Measurements from ENCODE around the gene ACO2.
A peak's percentile ranks its signal among the peaks of the same experiment; 100 is the strongest.

Gene ACO2

DNA sequence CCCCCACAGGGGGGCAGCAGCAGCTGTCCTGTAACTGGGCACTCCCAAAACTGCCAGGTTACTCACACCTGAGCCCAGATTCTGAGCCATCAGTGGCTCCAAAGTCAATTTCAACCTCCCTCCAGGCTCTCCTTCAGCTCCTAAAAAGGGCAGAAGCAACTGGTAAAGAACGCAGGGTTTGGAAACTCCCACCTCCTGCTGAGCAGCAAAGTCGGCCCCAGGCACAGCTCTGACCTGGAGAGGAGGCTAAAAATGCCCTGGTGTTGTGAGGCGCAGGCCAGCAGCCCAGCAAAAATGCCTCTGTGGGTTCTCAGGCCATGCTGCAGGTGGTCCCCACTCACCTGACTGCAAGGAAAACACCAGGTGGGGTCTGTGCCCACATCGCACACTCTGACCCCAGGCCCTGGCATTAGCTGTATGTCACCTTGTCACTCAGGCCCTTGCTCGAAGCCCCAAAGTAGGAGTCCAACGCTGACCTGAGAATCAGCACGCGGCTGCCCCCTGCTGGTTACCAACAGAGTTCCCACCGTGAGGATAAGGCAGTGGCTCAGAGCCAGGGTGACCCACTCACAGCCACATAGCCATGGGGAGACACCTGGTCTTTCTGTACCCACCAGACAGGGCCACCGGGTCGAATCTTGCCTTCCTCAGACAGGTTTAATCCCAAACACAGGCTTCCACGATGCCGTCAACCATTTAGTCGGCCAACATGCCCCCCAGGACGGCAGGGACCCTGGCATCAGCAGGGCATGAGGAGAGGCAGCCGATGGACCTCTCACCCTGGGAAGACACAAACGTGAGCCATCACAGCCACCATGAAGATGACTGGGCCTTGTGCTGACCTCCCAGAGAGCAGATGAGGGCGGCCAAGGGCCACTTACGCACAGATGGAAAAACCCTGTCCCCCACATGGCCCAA, 64.2 kb downstream of the ACO2 start:
- H3K27me3 Mint-ChIP-seq (ENCODE audit: low read depth) = no peaks in the 10 kb centered on the region
- H3K4me3 Mint-ChIP-seq = no peak overlapping the region
- no peaks in the 10 kb centered on the region for H3K9me3 Mint-ChIP-seq
- no peak overlapping the region for H3K27ac Mint-ChIP-seq
- peaks cover 1% of the 10 kb centered on the region for H3K4me1 Mint-ChIP-seq (ENCODE audit: low read depth)
- H3K36me3 Mint-ChIP-seq (ENCODE audit: low read depth) = peaks cover 18% of the 10 kb centered on the region

- Mint-ChIP-seq H3K27ac (no peak overlapping the region), H3K9me3 (no peaks in the 10 kb centered on the region), H3K4me3 (no peak overlapping the region), H3K36me3 (ENCODE audit: low read depth) (peaks cover 8% of the 10 kb centered on the region), H3K27me3 (ENCODE audit: low read depth) (no peaks in the 10 kb centered on the region), H3K4me1 (ENCODE audit: low read depth) (no peaks in the 10 kb centered on the region)
These were observed 65.3 kb downstream of the ACO2 start for GRCh38 chr22:41534219-41534618.

DNA sequence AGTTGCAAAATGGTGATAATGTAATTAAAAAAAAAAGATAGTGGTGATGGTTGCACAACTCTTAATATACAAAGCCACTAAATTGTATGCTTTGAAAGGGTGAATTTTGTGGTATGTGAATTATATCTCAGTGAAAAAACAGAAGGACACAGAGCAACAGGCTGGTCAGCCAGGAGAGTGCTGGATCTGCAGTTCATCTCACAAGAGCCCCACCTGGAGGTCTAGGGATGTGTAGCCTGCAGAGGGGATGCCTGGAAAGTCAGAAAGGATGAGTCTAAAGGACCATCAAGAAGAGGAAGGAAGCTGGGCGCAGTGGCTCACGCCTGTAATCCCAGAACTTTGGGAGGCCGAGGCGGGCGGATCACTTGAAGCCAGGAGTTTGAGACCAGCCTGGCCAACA, 66.3 kb downstream of the ACO2 start:
- H3K4me3 Mint-ChIP-seq = no peak overlapping the region
- no peaks in the 10 kb centered on the region for H3K4me1 Mint-ChIP-seq (ENCODE audit: low read depth)
- H3K36me3 Mint-ChIP-seq (ENCODE audit: low read depth) = peaks cover 8% of the 10 kb centered on the region
- no peak overlapping the region for H3K27ac Mint-ChIP-seq
- no peaks in the 10 kb centered on the region for H3K9me3 Mint-ChIP-seq
- no peaks in the 10 kb centered on the region for H3K27me3 Mint-ChIP-seq (ENCODE audit: low read depth)

DNA sequence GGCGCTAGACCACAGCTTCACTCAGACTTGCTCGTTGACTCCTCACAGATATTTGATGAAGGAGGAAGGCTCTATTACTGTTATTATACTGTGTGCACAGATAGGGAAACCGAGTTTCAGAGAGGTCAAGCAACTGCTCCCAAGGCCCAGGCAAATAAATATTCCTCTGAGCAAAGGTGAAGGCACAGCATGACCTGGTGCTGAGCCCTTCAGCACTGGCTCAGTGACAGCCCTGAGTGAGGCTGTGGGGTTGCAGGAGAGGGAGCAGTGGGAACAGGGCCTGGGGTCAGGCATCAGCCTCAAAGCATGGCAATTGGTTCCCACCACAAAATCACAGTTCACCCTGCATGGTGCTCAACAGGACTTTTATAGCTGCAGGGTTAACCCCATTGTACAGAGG, 68.3 kb downstream of the ACO2 start:
- Mint-ChIP-seq H3K4me1 (ENCODE audit: low read depth) (peaks cover 6% of the 10 kb centered on the region), H3K27me3 (ENCODE audit: low read depth) (no peaks in the 10 kb centered on the region), H3K27ac (no peak overlapping the region), H3K4me3 (no peak overlapping the region), H3K9me3 (no peaks in the 10 kb centered on the region), H3K36me3 (ENCODE audit: low read depth) (peaks cover 5% of the 10 kb centered on the region)

DNA sequence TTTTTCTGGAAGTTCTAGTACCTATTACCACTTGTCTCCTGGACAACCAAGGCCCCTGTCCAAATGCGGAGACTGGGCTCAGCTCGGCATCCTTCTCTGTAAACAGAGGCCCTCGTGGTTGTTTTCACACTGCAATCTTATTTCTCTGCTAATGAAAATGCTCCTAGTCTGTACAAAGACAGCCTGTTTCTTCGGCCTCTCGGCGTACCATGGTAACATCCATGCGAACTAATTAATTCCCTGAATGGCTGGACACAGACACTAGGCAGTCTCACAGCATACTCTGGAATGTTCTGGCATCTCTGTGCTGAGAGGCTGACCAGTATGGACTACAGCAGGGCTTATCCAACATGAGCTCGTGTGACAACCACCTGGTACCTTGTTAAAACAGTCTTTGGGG, 69.7 kb downstream of the ACO2 start:
- peaks cover 15% of the 10 kb centered on the region for H3K4me1 Mint-ChIP-seq (ENCODE audit: low read depth)
- H3K27me3 Mint-ChIP-seq (ENCODE audit: low read depth) = no peaks in the 10 kb centered on the region
- no peak overlapping the region for H3K27ac Mint-ChIP-seq
- H3K9me3 Mint-ChIP-seq = no peaks in the 10 kb centered on the region
- H3K36me3 Mint-ChIP-seq (ENCODE audit: low read depth) = peaks cover 5% of the 10 kb centered on the region
- no peak overlapping the region for H3K4me3 Mint-ChIP-seq

DNA sequence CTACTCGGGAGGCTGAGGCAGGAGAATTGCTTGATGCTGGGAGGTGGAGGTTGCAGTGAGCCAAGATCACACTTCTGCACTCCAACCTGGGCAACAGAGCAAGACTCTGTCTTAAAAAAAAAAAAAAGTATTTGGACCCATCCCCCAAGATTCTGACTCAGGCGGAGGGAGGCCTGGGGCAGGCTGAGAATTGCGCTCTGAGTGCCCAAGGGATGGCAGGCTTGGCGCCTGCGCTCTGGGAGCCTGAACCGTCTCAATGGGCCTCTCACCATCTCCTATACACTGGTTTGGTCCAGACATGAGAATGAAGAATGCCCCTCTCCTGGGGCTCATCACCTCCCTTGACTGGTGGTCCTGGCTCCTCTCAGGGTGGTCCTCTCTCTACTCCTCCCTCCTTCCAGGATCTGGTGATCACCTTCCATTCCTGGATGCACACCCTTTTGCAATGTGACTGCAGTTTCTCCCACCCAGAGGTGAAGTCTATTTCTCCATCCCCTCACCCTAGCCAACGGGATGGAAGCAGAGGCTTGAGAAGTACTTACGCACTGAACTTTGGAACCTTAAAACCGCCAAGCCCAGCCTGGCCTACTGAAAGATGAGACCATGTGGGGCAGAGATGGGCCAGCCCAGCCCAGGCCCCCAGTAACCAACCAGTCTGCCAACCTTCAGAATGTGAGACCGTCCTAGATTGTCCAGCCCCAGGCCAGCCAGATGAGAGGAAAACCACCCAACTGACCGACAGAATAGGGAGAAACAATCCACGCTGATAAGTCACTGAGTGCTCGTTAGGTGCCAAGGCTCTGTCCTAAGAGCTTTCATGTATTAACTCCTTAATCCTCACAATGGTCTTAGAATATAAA, 70.5 kb downstream of the ACO2 start:
- Mint-ChIP-seq H3K27me3 (ENCODE audit: low read depth) (no peaks in the 10 kb centered on the region), H3K4me1 (ENCODE audit: low read depth) (peaks cover 15% of the 10 kb centered on the region), H3K27ac (no peak overlapping the region), H3K4me3 (no peak overlapping the region), H3K9me3 (no peaks in the 10 kb centered on the region), H3K36me3 (ENCODE audit: low read depth) (peaks cover 5% of the 10 kb centered on the region)

DNA sequence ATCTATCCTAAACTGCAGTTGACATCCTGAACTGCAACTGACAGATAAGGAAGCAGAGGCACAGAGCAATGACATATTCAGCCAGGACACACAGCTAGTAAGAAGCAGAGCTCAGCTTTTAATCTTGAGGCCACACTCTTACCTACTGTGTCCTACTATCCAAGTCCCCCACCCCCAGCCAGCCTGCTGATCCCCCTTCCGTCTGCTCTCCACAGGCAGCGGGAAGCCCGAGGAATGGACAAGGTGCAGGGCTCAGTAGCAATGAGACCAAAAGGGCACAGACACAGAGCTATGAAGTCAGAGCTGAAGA, 71.0 kb downstream of the ACO2 start:
- no peak overlapping the region for H3K27ac Mint-ChIP-seq
- peaks cover 21% of the 10 kb centered on the region for H3K4me1 Mint-ChIP-seq (ENCODE audit: low read depth)
- no peaks in the 10 kb centered on the region for H3K9me3 Mint-ChIP-seq
- H3K27me3 Mint-ChIP-seq (ENCODE audit: low read depth) = no peaks in the 10 kb centered on the region
- peaks cover 5% of the 10 kb centered on the region for H3K36me3 Mint-ChIP-seq (ENCODE audit: low read depth)
- H3K4me3 Mint-ChIP-seq = no peak overlapping the region

DNA sequence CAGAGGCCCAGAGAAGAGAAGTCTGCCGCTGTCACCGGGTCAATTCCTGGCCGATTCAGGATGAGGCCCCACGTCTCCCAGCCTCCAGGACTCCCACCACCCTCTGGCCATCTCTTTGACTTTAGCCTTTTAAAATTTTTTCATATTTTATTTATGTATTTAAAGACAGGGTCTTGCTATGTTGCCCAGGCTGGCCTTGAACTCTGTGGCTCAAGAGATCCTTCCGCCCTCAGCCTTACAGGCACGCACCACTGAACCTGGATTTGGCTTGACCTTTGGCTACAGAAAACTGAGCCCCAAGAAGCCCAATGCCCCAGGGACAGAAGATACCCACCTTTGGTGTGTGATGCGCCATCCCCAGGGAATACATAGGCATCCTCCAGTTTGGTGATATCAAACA, 71.4 kb downstream of the ACO2 start:
- Mint-ChIP-seq H3K27me3 (ENCODE audit: low read depth) (no peaks in the 10 kb centered on the region), H3K4me3 (no peak overlapping the region), H3K9me3 (no peaks in the 10 kb centered on the region), H3K4me1 (ENCODE audit: low read depth) (peaks cover 22% of the 10 kb centered on the region), H3K36me3 (ENCODE audit: low read depth) (peaks cover 2% of the 10 kb centered on the region), H3K27ac (no peak overlapping the region)

DNA sequence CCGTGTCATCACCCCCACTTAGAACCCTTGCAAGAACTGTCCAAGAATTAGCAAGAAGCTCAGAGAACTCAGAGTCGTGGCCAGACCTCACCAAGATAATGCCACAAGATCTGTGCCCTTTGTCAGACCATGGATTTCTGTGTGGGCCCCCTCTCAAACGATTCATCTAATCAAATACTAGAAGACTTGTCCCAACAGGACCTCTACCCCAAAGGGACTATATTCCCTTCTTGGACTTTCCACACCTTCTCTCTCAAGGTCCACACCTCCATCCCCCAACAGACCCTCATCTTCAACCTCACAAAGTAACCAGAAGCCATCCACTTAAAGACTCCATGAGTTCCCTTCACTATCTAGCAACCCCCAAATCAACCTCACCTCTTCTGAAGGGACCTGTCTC, 72.6 kb downstream of the ACO2 start:
- Mint-ChIP-seq H3K27ac (no peak overlapping the region), H3K4me1 (ENCODE audit: low read depth) (peaks cover 22% of the 10 kb centered on the region), H3K36me3 (ENCODE audit: low read depth) (peaks cover 2% of the 10 kb centered on the region), H3K9me3 (no peaks in the 10 kb centered on the region), H3K27me3 (ENCODE audit: low read depth) (no peaks in the 10 kb centered on the region), H3K4me3 (no peak overlapping the region)

DNA sequence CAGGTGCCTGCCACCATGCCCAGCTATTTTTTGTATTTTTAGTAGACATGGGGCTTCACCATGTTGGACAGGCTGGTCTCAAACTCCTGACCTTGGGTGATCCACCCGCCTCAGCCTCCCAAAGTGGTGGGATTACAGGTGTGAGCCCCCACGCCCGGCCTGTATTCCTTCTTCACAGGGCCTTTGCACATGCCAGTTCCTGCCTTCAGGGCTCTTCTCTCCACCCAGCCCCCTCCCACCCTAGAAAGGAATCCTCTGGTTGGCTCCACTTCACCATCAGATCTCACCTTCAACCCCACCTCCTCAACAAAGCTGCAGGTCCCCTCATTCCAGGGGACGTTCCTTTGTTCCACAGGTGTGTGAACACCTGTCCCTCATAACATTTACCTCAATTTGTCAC, 73.3 kb downstream of the ACO2 start:
- H3K36me3 Mint-ChIP-seq (ENCODE audit: low read depth) = peaks cover 2% of the 10 kb centered on the region
- H3K4me1 Mint-ChIP-seq (ENCODE audit: low read depth) = peaks cover 22% of the 10 kb centered on the region
- H3K27ac Mint-ChIP-seq = no peak overlapping the region
- no peaks in the 10 kb centered on the region for H3K27me3 Mint-ChIP-seq (ENCODE audit: low read depth)
- no peaks in the 10 kb centered on the region for H3K9me3 Mint-ChIP-seq
- peak overlapping the region; percentile 88 for H3K4me3 Mint-ChIP-seq

DNA sequence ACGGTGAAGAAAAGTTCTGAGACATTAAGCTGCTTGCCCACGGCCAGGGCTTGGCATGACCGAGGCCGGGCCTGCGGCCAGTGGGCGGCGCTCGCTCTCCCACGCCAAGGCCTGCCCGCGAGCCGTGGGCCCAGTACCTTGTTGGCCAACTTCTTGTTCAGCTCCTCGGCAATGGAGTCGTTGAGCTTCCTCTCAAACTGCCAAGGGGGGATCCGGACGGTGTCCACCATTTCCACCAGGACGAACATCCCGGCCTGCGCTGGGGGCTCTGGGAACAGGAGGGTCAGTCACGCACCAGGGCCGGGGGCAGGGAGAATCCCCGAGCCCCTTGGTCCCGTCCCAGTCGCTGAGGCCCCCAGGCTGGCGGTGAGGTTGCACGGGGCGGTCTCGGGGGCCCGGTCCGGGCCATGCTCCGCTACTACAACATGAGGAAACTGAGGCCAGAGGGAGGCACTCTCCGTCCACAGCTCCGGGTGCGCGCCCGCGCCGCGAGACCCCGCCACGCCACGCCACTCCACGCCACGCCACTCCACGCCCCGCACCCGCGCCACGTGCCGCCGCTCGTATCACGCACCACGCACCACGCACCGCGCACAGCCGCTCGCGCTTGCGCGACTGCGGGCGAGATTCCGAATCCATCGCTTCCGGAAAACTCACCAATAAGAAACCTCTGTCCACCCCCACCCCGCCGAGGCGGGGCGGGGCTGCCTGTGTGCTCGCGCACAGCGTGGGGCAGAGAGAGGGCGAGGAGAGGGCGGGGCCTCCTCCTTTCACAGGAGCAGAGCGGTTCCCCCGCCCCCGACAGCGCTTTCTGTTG, 75.1 kb downstream of the ACO2 start, which contains the start of gene POLR3H:
POLR3H (minus strand) TSS at position 617 of the 817 bp plus-strand sequence; CDS start at position 248, 369 bp downstream.
- peak within 1 kb of the TSS; percentile 88 for H3K4me3 Mint-ChIP-seq
- H3K36me3 Mint-ChIP-seq (ENCODE audit: low read depth) = peaks cover 2% of the 10 kb centered on the region
- peak within 1 kb of the TSS; percentile 80 for H3K27ac Mint-ChIP-seq
- H3K9me3 Mint-ChIP-seq = no peaks in the 10 kb centered on the region
- no peaks in the 10 kb centered on the region for H3K27me3 Mint-ChIP-seq (ENCODE audit: low read depth)
- peaks cover 22% of the 10 kb centered on the region for H3K4me1 Mint-ChIP-seq (ENCODE audit: low read depth)

DNA sequence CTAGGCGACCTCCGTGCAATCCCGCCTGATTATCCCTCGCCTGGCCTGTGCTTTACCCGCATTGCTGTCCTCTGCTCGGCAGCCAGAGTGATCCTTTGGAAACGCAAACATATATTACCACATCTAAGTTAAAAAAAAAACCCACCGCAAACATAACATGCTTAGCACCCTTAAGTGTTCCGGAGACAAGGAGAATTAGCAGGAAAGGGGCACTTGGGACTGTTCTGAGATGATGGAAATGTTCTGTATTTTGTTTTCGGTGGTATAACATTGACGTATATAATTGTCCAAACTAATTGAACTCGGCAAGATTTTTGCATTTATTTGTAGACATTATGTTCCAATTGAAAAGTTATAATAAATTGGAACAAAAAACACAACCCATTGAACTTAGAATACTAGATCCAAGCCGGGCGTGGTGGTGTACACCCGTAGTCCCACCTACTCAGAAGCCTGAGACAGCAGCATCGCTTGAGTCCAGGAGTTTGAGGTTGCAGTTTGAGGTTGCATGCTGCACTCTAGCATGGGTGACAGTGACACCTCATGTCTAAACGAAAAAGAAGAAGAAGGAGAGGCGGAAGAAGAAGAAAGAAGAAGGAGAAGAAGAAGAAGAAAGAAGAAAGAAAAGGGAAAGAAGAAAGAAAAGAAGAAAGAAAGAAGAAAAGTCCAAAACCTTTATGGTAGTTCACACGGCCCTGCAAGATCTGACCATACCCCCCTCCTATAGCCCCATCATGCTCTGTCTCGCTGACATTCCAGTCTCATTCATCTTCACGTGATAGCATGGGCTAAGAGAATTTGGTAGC, 76.0 kb downstream of the ACO2 start:
- no peaks in the 10 kb centered on the region for H3K36me3 Mint-ChIP-seq (ENCODE audit: low read depth)
- H3K27me3 Mint-ChIP-seq (ENCODE audit: low read depth) = no peaks in the 10 kb centered on the region
- peaks cover 22% of the 10 kb centered on the region for H3K4me1 Mint-ChIP-seq (ENCODE audit: low read depth)
- peak overlapping the region; percentile 88 for H3K4me3 Mint-ChIP-seq
- H3K9me3 Mint-ChIP-seq = no peaks in the 10 kb centered on the region
- H3K27ac Mint-ChIP-seq = peak overlapping the region; percentile 80

DNA sequence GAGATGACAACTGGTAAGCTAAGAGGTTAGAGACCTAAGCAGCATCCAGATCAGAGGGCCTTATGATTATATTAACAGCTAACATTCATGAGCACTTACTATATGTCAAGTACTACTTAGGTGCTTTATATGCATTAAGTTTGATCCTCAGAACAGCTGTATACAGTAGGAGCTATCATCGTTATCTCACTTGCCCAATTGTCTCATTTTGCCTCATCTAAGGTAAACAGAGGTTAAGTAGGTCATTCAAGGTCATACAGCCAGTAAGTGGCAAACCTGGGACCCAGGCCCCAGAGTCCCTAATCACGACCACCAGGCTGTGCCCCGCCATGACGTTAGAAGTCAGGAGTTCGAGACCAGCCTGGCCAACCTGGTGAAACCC, 79.9 kb downstream of the ACO2 start:
- peaks cover 16% of the 10 kb centered on the region for H3K27me3 Mint-ChIP-seq (ENCODE audit: low read depth)
- no peaks in the 10 kb centered on the region for H3K9me3 Mint-ChIP-seq
- no peak overlapping the region for H3K4me3 Mint-ChIP-seq
- H3K4me1 Mint-ChIP-seq (ENCODE audit: low read depth) = peaks cover 7% of the 10 kb centered on the region
- no peaks in the 10 kb centered on the region for H3K36me3 Mint-ChIP-seq (ENCODE audit: low read depth)
- H3K27ac Mint-ChIP-seq = no peak overlapping the region
